Vagina (tissue), 2 donors: ENCODE measurements around the gene TROAP. TPM values are rescaled to one million over a fixed set of nuclear protein-coding genes. Genes with fewer than 3 reads are reported as not detected.
A peak's percentile ranks its signal among the peaks of the same experiment; 100 is the strongest.

Experiments
- DNase-seq, 2 donors: peaks; one replicate each; pipeline ENCODE4 v3.0.0-alpha.2; 2017; ENCODE audit errors: extremely low spot score in 2 of 2
- H3K27ac ChIP-seq: fragments of 200-600 bp; sonication (generic); one replicate; pipeline ENCODE4 v1.5.1; 2019
- H3K27me3 ChIP-seq: fragments of 200-600 bp; sonication (generic); one replicate; pipeline ENCODE4 v1.5.1; 2019
- H3K36me3 ChIP-seq, 2 donors: fragments of 200-600 bp; sonication (generic); one replicate each; pipeline ENCODE4 v1.5.1; 2017 to 2019
- H3K4me1 ChIP-seq: fragments of 200-600 bp; sonication (generic); one replicate; pipeline ENCODE4 v1.5.1; 2019
- H3K4me3 ChIP-seq, 2 donors: fragments of 200-600 bp; sonication (generic); 1 replicate in 1 of 2; 2 replicates in 1 of 2; pipeline ENCODE4 v1.5.1; 2016 to 2019
- H3K9me3 ChIP-seq: fragments of 200-600 bp; sonication (generic); one replicate; pipeline ENCODE4 v1.5.1; 2019
- CTCF ChIP-seq, 3 experiments: fragments of 450-650 bp in 2 of 3; fragments of 200-600 bp in 1 of 3; sonication (generic) in 1 of 3; IDR thresholded peaks; one replicate each; pipeline ENCODE4 v1.5.1; 2017 to 2019; ENCODE audit warnings: antibody characterized with exemption in 3 of 3, mild to moderate bottlenecking in 2 of 3, moderate library complexity in 2 of 3
- POLR2A ChIP-seq, 2 donors: fragments of 450-650 bp; IDR thresholded peaks; one replicate each; pipeline ENCODE4 v1.6.1; 2017; ENCODE audit warnings: antibody characterized with exemption in 2 of 2, mild to moderate bottlenecking in 2 of 2, moderate library complexity in 2 of 2
- POLR2AphosphoS5 ChIP-seq, 2 donors: sonication (generic); formaldehyde crosslinking; IDR thresholded peaks; one replicate each; pipeline ENCODE4 v1.9.0; 2017; ENCODE audit warnings: antibody characterized with exemption in 2 of 2, mild to moderate bottlenecking in 2 of 2, low read depth in 1 of 2; ENCODE audit not compliant: insufficient read depth in 1 of 2
- intact Hi-C: fragments of 100-400 bp; cut with DNase I; formaldehyde crosslinking; loops from one replicate; pipeline ENCODE4 v1.15.1; 2023
- total RNA-seq: library from RNA; depleted of rRNA; stranded (reverse); fragments of >200 nt; gene quantifications from one replicate; pipeline ENCODE4 v1.2.3, GENCODE V29; 2016

The TROAP gene
- total RNA-seq, 1 donor from 2014 or later, result 4.9 TPM

DNA sequence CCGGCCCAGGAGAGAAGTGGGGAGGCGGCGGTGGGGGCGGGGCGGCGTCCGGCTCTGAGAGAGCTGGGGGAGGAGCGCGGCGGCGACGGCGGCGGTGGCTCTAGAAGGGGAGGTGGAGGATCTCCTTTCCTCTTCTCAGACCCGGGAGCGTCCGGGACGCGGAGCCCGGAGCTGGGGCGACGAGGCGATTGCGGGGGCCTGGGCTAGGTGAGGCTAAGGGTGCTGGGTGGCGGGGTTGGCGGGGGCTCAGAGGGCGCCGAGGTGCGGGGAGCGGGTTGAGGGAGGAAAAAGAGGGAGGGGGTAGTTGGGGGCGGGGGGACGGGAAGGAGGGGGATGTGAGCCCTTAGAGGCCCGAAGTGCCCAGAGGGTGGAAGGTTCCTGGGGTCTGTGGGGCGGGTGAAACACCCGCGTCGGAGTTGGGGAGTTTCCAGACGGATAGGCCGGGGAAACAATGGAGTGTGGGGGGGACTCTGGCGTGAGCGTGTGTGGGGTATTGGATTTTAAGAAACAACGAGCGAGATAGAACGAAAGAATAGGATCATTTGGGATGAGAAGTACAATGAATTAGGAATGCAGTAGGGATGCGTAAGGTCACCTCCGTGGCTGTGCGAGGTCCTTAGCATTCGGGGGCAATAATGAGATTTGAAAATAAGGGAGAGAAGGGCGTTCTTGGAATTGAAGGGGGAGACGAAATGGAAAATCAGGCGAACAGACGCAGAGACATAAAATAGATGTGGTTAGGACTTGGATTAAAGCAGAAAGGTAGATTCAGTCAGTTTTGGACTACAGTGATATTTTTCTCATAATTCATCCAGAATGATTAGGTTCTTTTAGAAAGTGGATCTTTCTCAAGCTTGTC is 44.6 kb downstream of the TROAP start, which contains the start of gene SPATS2:
Gene SPATS2, plus strand, starts transcription at position 82 of the 859 bp plus-strand sequence. CDS start 93,551 bp downstream, outside the sequence.
- TF ChIP-seq POLR2A (IDR thresholded peaks at IDR 0.05) (no peak), CTCF (IDR thresholded peaks at IDR 0.05) (no peak), POLR2AphosphoS5 (IDR thresholded peaks at IDR 0.05; ENCODE audit: insufficient read depth in 1 of 2, low read depth in 1 of 2) (no peak)
- Histone ChIP-seq H3K9me3 (no peaks in the 10 kb centered on the region), H3K4me3 (peak within 1 kb of the TSS; percentile 83 to 94), H3K36me3 (no peaks in the 10 kb centered on the region), H3K27me3 (no peaks in the 10 kb centered on the region), H3K27ac (peak within 1 kb of the TSS; percentile 97), H3K4me1 (peaks cover 54% of the 10 kb centered on the region)
- DNase-seq, result no peak
- intact Hi-C loops, result no loop called here

GRCh38 chr12:49368240-49368600 is 45.2 kb downstream of the TROAP start:
- Histone ChIP-seq H3K4me3 (peak overlapping the region; percentile 83 to 94), H3K27ac (peak overlapping the region; percentile 97), H3K27me3 (no peaks in the 10 kb centered on the region), H3K4me1 (peaks cover 54% of the 10 kb centered on the region), H3K9me3 (no peaks in the 10 kb centered on the region), H3K36me3 (no peaks in the 10 kb centered on the region)
- DNase-seq, result no peak
- intact Hi-C loops, result no loop called here
- no peak for TF ChIP-seq POLR2AphosphoS5 (IDR thresholded peaks at IDR 0.05; ENCODE audit: insufficient read depth in 1 of 2, low read depth in 1 of 2)
- TF ChIP-seq CTCF (IDR thresholded peaks at IDR 0.05), result no peak
- TF ChIP-seq POLR2A (IDR thresholded peaks at IDR 0.05), result no peak

DNA sequence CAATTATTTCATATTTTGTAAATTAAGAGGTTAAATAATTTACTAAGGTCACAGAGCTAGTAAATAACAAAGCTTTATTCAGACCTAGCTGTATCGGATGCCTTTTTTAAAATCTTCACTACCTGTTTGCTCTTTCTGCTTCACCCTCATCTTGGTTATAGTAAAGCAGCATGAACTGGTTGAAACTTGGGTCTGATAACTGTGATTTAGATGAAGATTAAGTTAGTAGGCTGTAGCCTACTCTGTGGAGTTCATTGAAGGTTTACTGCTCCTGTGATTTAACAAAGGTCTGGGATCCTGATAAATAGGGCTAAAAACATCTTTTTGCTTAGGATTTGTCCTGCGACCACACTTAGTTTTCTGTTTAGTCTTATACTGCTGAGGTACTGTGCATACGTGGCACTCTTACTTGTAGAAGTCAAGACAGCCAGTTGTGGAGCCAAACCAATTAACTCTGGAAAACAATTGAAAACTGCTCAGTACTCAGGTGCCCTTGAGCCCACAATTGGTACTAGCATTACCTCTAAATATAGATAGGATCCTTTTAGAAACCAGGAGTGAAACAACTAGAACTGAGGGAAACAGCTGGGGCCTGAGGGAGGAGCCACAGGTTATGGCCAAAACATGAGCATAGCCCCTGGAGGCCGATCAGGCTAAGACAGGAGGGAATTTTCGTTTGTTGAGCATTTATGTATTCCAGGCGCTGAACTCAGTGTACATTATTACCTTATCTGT is 46.5 kb downstream of the TROAP start:
- Histone ChIP-seq H3K36me3 (no peaks in the 10 kb centered on the region), H3K4me3 (peak overlapping the region in 1 of 2 donors; percentile 11), H3K27ac (peak overlapping the region; percentile 21), H3K4me1 (peaks cover 49% of the 10 kb centered on the region), H3K9me3 (no peaks in the 10 kb centered on the region), H3K27me3 (no peaks in the 10 kb centered on the region)
- DNase-seq, result no peak
- intact Hi-C loops, result no loop called here
- no peak for TF ChIP-seq POLR2A (IDR thresholded peaks at IDR 0.05)
- no peak for TF ChIP-seq POLR2AphosphoS5 (IDR thresholded peaks at IDR 0.05; ENCODE audit: insufficient read depth in 1 of 2, low read depth in 1 of 2)

DNA sequence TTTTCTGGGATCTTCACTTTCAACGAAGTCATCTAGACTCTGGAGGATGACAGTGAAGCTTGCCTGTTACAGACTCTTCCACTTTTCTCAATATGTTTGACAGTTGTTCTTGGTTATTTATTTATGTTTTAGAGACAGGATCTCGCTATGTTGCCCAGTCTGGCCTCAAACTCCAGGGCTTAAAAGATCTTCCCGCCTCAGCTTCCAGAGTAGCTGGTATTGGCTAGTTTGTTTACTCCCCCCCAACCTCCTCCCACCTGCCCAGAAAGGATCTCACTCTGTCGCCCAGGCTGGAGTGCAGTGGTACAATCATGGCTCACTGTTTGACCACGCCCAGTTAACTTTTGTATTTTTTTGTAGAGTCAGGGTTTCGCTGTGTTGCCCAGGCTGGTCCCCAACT is 47.5 kb downstream of the TROAP start:
- intact Hi-C loops, result no loop called here
- no peak overlapping the region for H3K4me3 ChIP-seq
- DNase-seq, result no peak
- no peaks in the 10 kb centered on the region for H3K9me3 ChIP-seq
- H3K27me3 ChIP-seq, result no peaks in the 10 kb centered on the region
- no peaks in the 10 kb centered on the region for H3K36me3 ChIP-seq
- TF ChIP-seq POLR2A (IDR thresholded peaks at IDR 0.05), result no peak
- TF ChIP-seq POLR2AphosphoS5 (IDR thresholded peaks at IDR 0.05; ENCODE audit: insufficient read depth in 1 of 2, low read depth in 1 of 2), result no peak
- TF ChIP-seq CTCF (IDR thresholded peaks at IDR 0.05), result no peak
- peaks cover 39% of the 10 kb centered on the region for H3K4me1 ChIP-seq
- no peak overlapping the region for H3K27ac ChIP-seq

DNA sequence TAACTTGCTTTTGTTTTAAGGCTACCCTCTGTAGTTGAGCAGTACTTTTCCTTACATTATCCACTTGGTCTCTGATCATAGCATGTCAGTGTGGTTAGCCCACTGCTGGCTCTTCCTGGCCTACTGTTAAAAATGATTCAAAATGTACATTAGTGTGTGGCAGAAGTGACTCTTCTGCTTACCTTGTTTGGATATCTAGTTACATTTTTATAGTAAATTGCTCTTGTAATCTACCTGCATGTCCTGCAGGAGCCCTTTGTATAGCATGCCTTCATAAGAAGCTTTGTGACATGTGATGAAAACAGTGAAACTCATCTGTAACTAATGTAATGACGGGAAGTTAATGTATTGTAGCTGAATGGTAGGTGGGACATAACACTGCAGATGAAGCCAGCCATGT is 52.4 kb downstream of the TROAP start:
- Histone ChIP-seq H3K27me3 (no peaks in the 10 kb centered on the region), H3K4me3 (no peak overlapping the region), H3K4me1 (peaks cover 2% of the 10 kb centered on the region), H3K9me3 (no peaks in the 10 kb centered on the region), H3K36me3 (no peaks in the 10 kb centered on the region), H3K27ac (no peak overlapping the region)
- TF ChIP-seq POLR2A (IDR thresholded peaks at IDR 0.05) (no peak), CTCF (IDR thresholded peaks at IDR 0.05) (no peak), POLR2AphosphoS5 (IDR thresholded peaks at IDR 0.05; ENCODE audit: insufficient read depth in 1 of 2, low read depth in 1 of 2) (no peak)
- intact Hi-C loops, result no loop called here
- no peak for DNase-seq
